Common myeloid progenitor, CD34-positive (primary cell): Measurements from ENCODE around the gene SPATA46.
A peak's percentile ranks its signal among the peaks of the same experiment; 100 is the strongest.

Experiments used
- CTCF ChIA-PET: fragments of 350-600 bp; sonication (Branson Sonifier 250); formaldehyde crosslinking; loops from one replicate; lab custom pipeline; 2021; ENCODE audit warnings: antibody characterized with exemption; lab: Charles Lee
- POLR2A ChIA-PET: fragments of 350-600 bp; sonication (Branson Sonifier 250); formaldehyde crosslinking; loops from one replicate; lab custom pipeline; 2021; ENCODE audit warnings: antibody characterized with exemption; lab: Charles Lee
- DNase-seq, 3 donors: peaks; one replicate each; pipeline versions ENCODE4 v3.0.0 to v3.0.0-alpha.2; 2013
- H3K27ac ChIP-seq, 2 experiments: 1 replicate in 1 of 2; 2 replicates in 1 of 2; pipeline ENCODE4 v1.7.0; 2013; ENCODE audit warnings: inconsistent platforms in 2 of 2, low read length in 2 of 2, mild to moderate bottlenecking in 2 of 2, low read depth in 1 of 2, moderate library complexity in 1 of 2; ENCODE audit not compliant: severe bottlenecking in 2 of 2, insufficient read depth in 1 of 2, poor library complexity in 1 of 2
- H3K27me3 ChIP-seq, 5 experiments: replicated peaks in 2 of 5; 1 replicate in 3 of 5; 2 replicates in 2 of 5; pipeline versions ENCODE4 v1.6.1 to v1.7.0; 2013; ENCODE audit warnings: low read length in 4 of 5, mild to moderate bottlenecking in 2 of 5, moderate library complexity in 2 of 5, inconsistent platforms in 1 of 5; ENCODE audit not compliant: insufficient read depth in 5 of 5, control insufficient read depth in 4 of 5
- H3K36me3 ChIP-seq, 4 experiments: 1 replicate in 2 of 4; 2 replicates in 2 of 4; pipeline versions ENCODE4 v1.6.1 to v1.7.0; 2013; ENCODE audit warnings: low read length in 3 of 4, control low read depth in 1 of 4, mild to moderate bottlenecking in 1 of 4; ENCODE audit not compliant: control insufficient read depth in 4 of 4, insufficient read depth in 4 of 4
- H3K4me1 ChIP-seq, 4 experiments: 1 replicate in 3 of 4; 2 replicates in 1 of 4; pipeline versions ENCODE4 v1.6.1 to v1.7.1; 2013; ENCODE audit warnings: low read length in 3 of 4, mild to moderate bottlenecking in 3 of 4, control low read depth in 1 of 4, inconsistent platforms in 1 of 4, moderate library complexity in 1 of 4; ENCODE audit not compliant: control insufficient read depth in 4 of 4, insufficient read depth in 4 of 4; ENCODE audit errors: control extremely low read depth in 1 of 4
- H3K4me3 ChIP-seq, 7 experiments: 1 replicate in 4 of 7; 2 replicates in 3 of 7; pipeline versions ENCODE4 v1.5.1 to v1.7.0; 2013; ENCODE audit warnings: mild to moderate bottlenecking in 7 of 7, low read length in 6 of 7, moderate library complexity in 6 of 7, inconsistent platforms in 2 of 7, low read depth in 2 of 7, control low read depth in 1 of 7; ENCODE audit not compliant: insufficient read depth in 4 of 7, control insufficient read depth in 1 of 7; ENCODE audit errors: extremely low read depth in 1 of 7
- H3K9me3 ChIP-seq, 5 experiments: 1 replicate in 4 of 5; 2 replicates in 1 of 5; pipeline versions ENCODE4 v1.6.1 to v1.7.1; 2013; ENCODE audit warnings: low read length in 4 of 5, mild to moderate bottlenecking in 2 of 5, inconsistent platforms in 1 of 5, low read depth in 1 of 5, moderate library complexity in 1 of 5; ENCODE audit not compliant: control insufficient read depth in 4 of 5, insufficient read depth in 2 of 5; ENCODE audit errors: control extremely low read depth in 1 of 5
- WGBS: methylation state at CpG from one replicate; pipeline ENCODE4 v1.1.5; 2013; ENCODE audit not compliant: insufficient coverage; 5-methylcytosine and 5-hydroxymethylcytosine counted together

The SPATA46 gene

GRCh38 chr1:162387226-162388082 is 10.8 kb upstream of the SPATA46 start:
- Histone ChIP-seq H3K27ac (no peak overlapping the region), H3K27me3 (peaks cover 0 to 3% (median 0%) of the 10 kb centered on the region in 5 experiments), H3K4me3 (no peak overlapping the region), H3K9me3 (no peaks in the 10 kb centered on the region), H3K4me1 (peaks cover 0 to 21% (median 3%) of the 10 kb centered on the region in 4 experiments), H3K36me3 (no peaks in the 10 kb centered on the region)
- POLR2A ChIA-PET: no interaction called here
- WGBS: 96% methylated on average over 15 of the region's 20 CpGs
- no peak for DNase-seq
- CTCF ChIA-PET: no interaction called here

GRCh38 chr1:162386292-162387225 is 9.9 kb upstream of the SPATA46 start:
- Histone ChIP-seq H3K27me3 (peaks cover 0 to 3% (median 0%) of the 10 kb centered on the region in 5 experiments), H3K27ac (no peak overlapping the region), H3K4me3 (no peak overlapping the region), H3K9me3 (no peaks in the 10 kb centered on the region), H3K36me3 (no peaks in the 10 kb centered on the region), H3K4me1 (peaks cover 0 to 21% (median 3%) of the 10 kb centered on the region in 4 experiments)
- DNase-seq: peak in 2 of 3 donors; percentile 34 to 36
- WGBS: 90% methylated on average over 4 of the region's 8 CpGs
- CTCF ChIA-PET: interaction anchor here (1.2 kb wide), 1 partner anchor 14 kb away, joined by 3 read pairs; no protein-coding TSS in a partner anchor
- POLR2A ChIA-PET: no interaction called here

- H3K4me1 ChIP-seq: peaks cover 0 to 21% (median 3%) of the 10 kb centered on the region in 4 experiments
- no peak overlapping the region for H3K27ac ChIP-seq
- WGBS: 95% methylated on average over 3 of the region's 3 CpGs
- no peak overlapping the region for H3K4me3 ChIP-seq
- H3K36me3 ChIP-seq: no peaks in the 10 kb centered on the region
- peaks cover 0 to 3% (median 0%) of the 10 kb centered on the region in 5 experiments for H3K27me3 ChIP-seq
- ChIA-PET POLR2A (no interaction called here), CTCF (interaction anchor here (1.2 kb wide), 1 partner anchor 13 kb away, joined by 3 read pairs; no protein-coding TSS in a partner anchor)
- DNase-seq: no peak
- no peaks in the 10 kb centered on the region for H3K9me3 ChIP-seq
Observed at GRCh38 chr1:162385702-162386101, 9.0 kb upstream of the SPATA46 start.

GRCh38 chr1:162385280-162385623 is 8.6 kb upstream of the SPATA46 start:
- H3K27ac ChIP-seq: no peak overlapping the region
- H3K36me3 ChIP-seq: no peaks in the 10 kb centered on the region
- ChIA-PET POLR2A (no interaction called here), CTCF (no interaction called here)
- no peak overlapping the region for H3K4me3 ChIP-seq
- H3K27me3 ChIP-seq: peaks cover 0 to 3% (median 0%) of the 10 kb centered on the region in 5 experiments
- H3K4me1 ChIP-seq: peaks cover 0 to 21% (median 3%) of the 10 kb centered on the region in 4 experiments
- no peaks in the 10 kb centered on the region for H3K9me3 ChIP-seq
- 88% methylated on average over 3 of the region's 3 CpGs for WGBS
- DNase-seq: no peak

- ChIA-PET CTCF (no interaction called here), POLR2A (no interaction called here)
- DNase-seq: no peak
- Histone ChIP-seq H3K4me1 (peaks cover 0 to 19% (median 3%) of the 10 kb centered on the region in 4 experiments), H3K27me3 (peaks cover 0 to 3% (median 0%) of the 10 kb centered on the region in 5 experiments), H3K4me3 (no peak overlapping the region), H3K36me3 (no peaks in the 10 kb centered on the region), H3K27ac (no peak overlapping the region), H3K9me3 (no peaks in the 10 kb centered on the region)
- 98% methylated on average over 10 of the region's 10 CpGs for WGBS
Observed at GRCh38 chr1:162384601-162385279, 8.1 kb upstream of the SPATA46 start.

- DNase-seq: no peak
- CTCF ChIA-PET: interaction anchor here (2.0 kb wide), 1 partner anchor 8 kb away, joined by 5 read pairs; no protein-coding TSS in a partner anchor
- Histone ChIP-seq H3K4me3 (no peak overlapping the region), H3K27me3 (peaks cover 0 to 3% (median 0%) of the 10 kb centered on the region in 5 experiments), H3K9me3 (no peaks in the 10 kb centered on the region), H3K27ac (no peak overlapping the region), H3K36me3 (no peaks in the 10 kb centered on the region), H3K4me1 (peaks cover 0 to 13% (median 3%) of the 10 kb centered on the region in 4 experiments)
- POLR2A ChIA-PET: no interaction called here
- WGBS: 91% methylated on average over 4 of the region's 6 CpGs
Observed at GRCh38 chr1:162384116-162384515, 7.5 kb upstream of the SPATA46 start.
